KOPT-K1 (cell line): ENCODE results near the gene ARR3.
"Not testable (repeated sequence)": the region's sequence is repeated elsewhere in the genome, so short reads cannot be mapped to it uniquely, and the experiment has no call there.

ENCODE experiments used
- H3K27ac ChIP-seq: fragments of 200-600 bp; sonication (generic); 2 replicates; pipeline ENCODE4 v1.5.1; 2016; ENCODE audit warnings: antibody characterized with exemption, mild to moderate bottlenecking, low read depth, low read length; ENCODE audit not compliant: poor library complexity, severe bottlenecking
- H3K36me3 ChIP-seq: fragments of 200-600 bp; sonication (generic); 2 replicates; pipeline ENCODE4 v1.5.1; 2017; ENCODE audit warnings: antibody characterized with exemption, mild to moderate bottlenecking, low read length, moderate library complexity; ENCODE audit not compliant: insufficient read depth
- H3K9me3 ChIP-seq: fragments of 200-600 bp; sonication (generic); 2 replicates; pipeline ENCODE4 v1.5.1; 2017; ENCODE audit warnings: antibody characterized with exemption, low read length, mild to moderate bottlenecking; ENCODE audit not compliant: insufficient read depth, poor library complexity, severe bottlenecking

The ARR3 gene

DNA sequence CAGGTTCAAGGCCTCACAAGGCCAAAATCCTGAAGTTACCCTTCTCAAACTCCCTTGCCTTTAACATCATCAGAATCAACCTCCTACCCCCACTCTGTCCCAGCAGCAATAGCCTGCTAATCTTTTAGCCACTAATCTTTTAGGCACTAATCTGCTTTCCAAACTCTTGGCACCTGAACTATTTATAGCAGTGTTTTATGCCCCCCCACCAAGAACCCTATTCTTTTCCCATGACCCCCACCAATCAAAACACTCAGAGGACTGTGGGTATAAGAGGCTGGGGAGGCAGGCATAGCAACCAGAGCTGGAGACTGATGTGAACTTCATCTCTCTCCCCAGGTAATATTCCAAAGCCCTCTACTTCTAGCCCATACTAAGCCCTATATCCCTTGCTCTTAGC lies at the start of gene ARR3:
ARR3 (plus strand) TSS at position 301 of the 400 bp plus-strand sequence. CDS start 1,052 bp downstream, outside the sequence.
- no peaks in the 10 kb centered on the region for H3K36me3 ChIP-seq
- H3K27ac ChIP-seq = no peak within 1 kb of the TSS
- no peaks in the 10 kb centered on the region for H3K9me3 ChIP-seq

DNA sequence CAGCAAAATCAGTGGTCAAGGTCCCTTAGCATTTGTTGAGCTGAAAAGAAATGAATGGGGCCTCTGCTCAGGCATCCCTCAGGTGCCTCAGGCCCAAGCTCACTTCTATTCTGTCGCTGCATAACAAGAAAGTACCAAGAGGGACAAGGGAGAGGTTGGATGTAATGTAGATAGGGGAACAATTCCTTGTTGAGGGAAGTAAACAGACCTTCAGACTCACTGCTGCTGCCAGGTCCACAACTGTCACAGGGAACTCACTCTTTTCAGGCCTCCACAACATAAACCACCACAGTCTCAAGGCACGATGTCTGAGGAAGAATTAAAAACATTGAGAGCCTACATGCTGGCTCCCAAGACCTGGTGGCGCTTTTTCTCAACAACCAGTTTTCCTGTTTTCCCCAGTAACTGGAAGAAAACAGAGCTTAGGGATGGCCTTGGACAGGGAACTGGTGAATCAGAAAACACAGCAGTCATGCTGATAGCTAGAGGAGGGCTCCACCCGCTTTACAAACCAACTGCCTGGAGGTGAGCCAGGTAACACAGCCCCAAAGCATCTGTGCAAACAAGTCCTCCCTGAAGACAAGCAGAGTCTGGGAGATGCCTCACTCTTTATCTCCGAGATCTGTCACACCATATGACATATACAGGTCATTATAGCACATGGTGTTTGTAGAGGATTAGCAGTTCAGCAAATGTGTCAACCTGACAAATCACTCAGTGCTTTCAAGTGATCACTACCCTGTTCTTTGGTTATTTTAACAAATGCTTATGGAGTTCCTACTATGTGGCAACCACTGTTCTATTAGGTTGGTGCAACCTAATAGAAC lies 48.0 kb upstream of the ARR3 start:
- no peaks in the 10 kb centered on the region for H3K9me3 ChIP-seq
- H3K27ac ChIP-seq = no peak overlapping the region
- H3K36me3 ChIP-seq = no peaks in the 10 kb centered on the region

DNA sequence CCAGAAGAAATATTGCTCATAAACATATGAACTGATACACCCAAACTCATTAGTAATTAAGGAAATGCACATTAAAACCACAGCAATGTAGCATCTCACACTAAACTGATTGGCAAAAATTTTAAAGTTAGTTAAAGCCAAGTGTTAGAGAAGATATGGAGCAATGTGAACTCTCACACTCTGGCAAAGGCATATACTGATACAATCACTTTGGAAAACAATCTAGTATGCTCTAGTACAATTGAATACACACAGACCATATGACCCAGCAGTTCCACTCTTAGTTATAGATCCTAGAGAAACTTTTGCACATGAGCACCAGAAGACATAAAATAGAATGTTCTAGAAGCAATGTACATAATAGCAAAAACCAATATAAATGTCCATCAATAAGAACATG lies 42.1 kb upstream of the ARR3 start:
- H3K9me3 ChIP-seq = no peaks in the 10 kb centered on the region
- no peaks in the 10 kb centered on the region for H3K36me3 ChIP-seq
- H3K27ac ChIP-seq = no peak overlapping the region

DNA sequence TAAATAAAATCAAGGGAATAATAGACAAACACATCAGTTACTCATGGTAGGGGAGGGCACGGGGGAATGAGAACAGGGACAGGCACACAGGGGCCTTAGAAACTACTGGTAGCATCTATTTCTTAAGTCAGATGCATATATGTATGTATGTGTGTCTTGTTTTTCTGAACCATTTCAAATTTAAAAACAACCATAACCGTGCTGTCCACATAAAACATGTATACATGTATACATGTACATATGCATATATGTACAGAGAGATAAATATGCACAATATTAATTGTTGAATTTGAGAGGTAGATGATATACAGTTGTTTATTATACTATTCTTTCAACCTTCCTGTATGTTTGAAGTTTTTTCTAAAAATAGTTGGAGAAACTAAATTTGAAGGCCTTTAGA lies 41.4 kb upstream of the ARR3 start:
- Histone ChIP-seq H3K27ac (no peak overlapping the region), H3K36me3 (no peaks in the 10 kb centered on the region), H3K9me3 (no peaks in the 10 kb centered on the region)

DNA sequence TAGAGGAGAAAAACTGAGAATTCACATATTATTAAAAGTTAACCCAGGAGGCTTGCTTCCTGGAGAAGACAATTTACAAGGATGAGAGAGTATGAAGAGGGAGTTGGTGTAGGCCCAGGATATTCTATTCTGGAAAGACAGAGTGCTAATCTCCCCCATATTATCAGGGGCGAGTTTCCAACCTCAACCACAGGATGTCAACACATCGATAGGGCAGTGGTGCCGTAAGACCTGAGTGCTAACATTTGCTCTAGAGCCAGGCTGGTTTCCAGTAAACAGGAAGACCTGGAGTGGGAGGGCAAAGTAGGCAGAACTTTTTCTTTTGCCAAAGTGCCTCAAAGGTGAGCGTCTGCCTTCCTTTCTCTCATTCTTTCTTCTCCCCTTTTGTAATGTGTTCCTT lies 36.5 kb upstream of the ARR3 start:
- Histone ChIP-seq H3K36me3 (no peaks in the 10 kb centered on the region), H3K27ac (no peak overlapping the region), H3K9me3 (no peaks in the 10 kb centered on the region)

DNA sequence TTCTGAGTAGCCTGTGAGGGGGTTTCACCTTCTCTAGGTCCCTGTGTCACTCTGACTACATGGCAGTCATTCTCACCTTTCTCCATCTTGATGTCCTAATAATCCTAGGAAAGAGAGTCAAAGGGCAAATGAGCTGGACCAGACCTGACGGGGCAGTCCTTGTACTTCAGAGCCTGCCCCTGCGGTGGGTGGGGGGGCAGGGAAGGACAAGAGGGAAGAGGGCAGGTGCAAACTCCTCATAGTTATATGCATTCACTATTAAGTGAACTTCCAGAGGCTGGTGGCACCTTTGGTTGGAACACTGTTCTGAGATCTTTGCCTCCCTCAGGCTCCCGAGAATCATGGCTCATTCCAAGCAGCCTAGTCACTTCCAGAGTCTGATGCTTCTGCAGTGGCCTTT lies 33.8 kb upstream of the ARR3 start, which contains the start of gene AWAT1:
AWAT1 (plus strand) TSS at position 301 of the 400 bp plus-strand sequence; CDS start at position 342, 41 bp downstream.
- no peaks in the 10 kb centered on the region for H3K9me3 ChIP-seq
- H3K27ac ChIP-seq = no peak within 1 kb of the TSS
- no peaks in the 10 kb centered on the region for H3K36me3 ChIP-seq

DNA sequence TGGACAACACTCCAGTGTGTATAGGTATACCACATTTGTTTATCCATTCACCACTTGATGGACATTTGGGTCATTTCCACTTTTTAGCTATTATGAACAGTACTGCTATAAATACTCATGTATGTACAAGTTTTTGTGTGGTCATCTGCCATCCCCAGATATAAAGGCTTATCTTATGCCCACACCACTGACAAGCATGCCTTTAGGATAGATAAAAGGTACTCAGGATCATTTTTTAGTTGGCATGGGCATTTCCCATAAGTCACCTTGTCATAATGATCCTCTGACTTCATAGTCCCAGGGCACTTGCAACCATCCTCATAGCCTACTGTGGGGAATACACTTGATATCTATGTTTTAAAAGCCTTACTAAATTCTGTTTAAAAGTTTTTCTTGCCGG lies 27.4 kb upstream of the ARR3 start:
- no peak overlapping the region for H3K27ac ChIP-seq
- no peaks in the 10 kb centered on the region for H3K9me3 ChIP-seq
- H3K36me3 ChIP-seq = no peaks in the 10 kb centered on the region

DNA sequence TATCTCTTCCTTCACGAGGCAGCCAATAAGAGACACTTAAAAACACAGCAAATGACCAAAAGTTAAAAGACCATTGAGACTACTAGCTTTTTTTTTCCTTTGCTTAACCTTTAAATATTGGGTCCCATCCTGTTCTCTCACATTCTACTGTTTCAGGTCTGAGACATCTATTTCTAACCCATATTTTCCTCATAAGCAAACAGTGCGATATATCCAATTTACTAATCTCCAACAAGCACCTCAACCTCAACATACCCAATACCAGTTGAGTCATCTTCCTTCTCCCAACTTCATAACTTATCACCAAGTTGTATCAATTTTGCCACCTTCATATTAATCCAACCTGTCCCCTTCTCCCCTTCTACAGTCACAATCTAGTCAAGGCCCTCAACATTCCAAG lies 26.6 kb upstream of the ARR3 start:
- no peaks in the 10 kb centered on the region for H3K36me3 ChIP-seq
- no peaks in the 10 kb centered on the region for H3K9me3 ChIP-seq
- H3K27ac ChIP-seq = no peak overlapping the region

DNA sequence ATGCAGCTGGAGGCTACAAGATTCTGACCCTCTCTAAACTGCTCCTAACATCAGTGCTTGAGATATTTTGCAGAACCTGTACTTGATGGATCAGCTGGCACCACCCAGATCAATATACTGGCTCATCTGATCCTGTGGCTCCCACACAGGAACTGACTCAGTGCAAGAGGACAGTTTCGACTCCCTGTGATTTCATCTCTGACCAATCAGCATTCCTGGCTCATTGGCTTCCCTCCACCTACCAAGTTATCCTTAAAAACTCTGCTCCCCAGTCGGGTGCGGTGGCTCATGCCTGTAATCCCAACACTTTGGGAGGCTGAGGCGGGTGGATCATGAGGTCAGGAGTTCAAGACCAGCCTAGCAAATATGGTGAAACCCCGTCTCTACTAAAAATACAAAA lies 24.5 kb upstream of the ARR3 start:
- not testable (repeated sequence) for H3K27ac ChIP-seq, H3K36me3 ChIP-seq, H3K9me3 ChIP-seq

DNA sequence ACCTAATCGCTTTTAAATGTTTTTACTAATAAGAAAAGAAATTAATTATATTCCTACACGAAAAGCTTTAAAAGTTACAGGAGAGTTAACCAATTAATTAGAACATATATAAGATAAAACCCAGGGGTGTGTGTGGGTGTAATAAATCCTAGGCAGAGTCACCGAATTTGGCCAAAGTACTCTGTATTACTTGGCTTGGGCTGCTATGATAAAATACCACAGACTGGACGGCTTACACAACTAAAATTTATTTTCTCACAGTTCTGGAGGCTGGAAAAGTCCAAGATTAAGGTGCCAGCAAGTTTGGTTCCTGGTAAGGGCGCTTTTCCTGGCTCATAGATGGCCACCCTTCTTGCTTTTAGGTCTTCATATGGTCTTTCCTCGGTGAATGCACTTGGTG lies 23.3 kb upstream of the ARR3 start:
- Histone ChIP-seq H3K9me3 (no peaks in the 10 kb centered on the region), H3K27ac (no peak overlapping the region), H3K36me3 (no peaks in the 10 kb centered on the region)

DNA sequence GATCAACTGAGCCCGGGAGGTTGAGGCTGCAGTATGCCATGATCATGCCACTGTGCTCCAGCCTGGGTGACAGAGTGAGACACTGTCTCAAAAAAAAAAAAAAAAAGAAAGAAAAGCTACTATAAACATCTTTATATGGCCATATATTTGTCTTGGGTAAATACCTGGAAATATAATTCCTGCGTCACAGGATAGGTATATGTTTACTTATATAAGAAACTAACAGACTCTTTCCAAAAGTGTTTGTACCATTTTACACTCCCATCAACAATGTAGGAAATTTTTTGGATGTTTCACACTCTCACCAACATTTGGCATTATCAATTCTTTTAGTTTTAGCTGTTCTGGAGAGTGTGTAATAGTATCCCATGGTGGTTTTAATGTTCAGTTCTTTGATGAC lies 20.9 kb upstream of the ARR3 start:
- Histone ChIP-seq H3K27ac (no peak overlapping the region), H3K36me3 (no peaks in the 10 kb centered on the region), H3K9me3 (no peaks in the 10 kb centered on the region)

DNA sequence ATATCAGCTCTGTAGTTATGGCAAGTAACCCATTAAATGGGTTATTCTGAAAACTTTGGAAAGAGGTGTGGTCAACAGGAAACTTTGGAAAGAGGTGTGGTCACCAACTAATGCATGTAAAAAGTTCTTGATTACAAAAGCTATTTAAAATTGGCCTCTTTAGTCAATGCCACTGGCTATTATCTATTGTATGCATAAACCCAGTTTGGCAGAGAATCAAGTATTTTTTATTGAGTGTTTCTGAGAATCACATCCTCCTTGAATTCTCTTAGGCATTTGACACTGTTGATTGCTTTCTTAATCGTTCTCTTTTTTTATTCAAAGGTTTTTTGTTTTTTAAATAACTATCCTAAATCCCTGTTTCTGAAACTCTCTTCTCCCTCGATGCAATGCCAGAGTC lies 15.6 kb upstream of the ARR3 start:
- H3K27ac ChIP-seq = no peak overlapping the region
- no peaks in the 10 kb centered on the region for H3K36me3 ChIP-seq
- no peaks in the 10 kb centered on the region for H3K9me3 ChIP-seq

DNA sequence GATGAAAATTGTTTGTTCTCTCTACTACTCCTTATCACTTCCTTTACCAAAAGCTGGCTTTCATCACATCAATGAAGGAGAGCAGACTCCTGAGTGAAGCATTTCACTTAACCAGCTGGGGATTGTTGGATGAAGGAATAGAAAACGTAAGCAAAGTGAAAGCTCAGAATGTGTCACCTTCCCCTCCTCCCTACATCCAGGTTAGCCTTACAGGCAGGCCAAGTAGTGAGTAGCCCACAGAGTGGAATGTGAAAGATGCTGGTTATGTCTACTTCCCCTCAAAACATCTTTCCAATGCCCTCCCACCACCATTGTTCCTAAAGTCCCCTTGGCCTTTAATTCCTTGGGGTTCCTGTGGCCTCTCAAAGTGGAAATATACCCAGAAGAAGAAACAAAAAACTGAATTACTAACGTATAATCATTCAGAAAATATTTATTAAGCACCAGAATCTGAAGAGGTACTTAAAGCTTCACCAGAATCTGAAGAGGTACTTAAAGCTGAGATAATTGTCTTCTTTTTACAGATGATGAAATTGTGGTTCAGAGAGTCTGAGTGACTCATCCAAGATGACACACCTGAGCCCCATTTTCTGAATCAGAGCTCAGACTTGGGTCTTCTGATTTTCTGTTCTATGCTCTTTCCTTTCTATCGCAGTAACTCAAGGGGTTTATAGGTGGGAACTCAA lies 14.6 kb upstream of the ARR3 start:
- H3K27ac ChIP-seq = no peak overlapping the region
- H3K9me3 ChIP-seq = no peaks in the 10 kb centered on the region
- H3K36me3 ChIP-seq = no peaks in the 10 kb centered on the region

DNA sequence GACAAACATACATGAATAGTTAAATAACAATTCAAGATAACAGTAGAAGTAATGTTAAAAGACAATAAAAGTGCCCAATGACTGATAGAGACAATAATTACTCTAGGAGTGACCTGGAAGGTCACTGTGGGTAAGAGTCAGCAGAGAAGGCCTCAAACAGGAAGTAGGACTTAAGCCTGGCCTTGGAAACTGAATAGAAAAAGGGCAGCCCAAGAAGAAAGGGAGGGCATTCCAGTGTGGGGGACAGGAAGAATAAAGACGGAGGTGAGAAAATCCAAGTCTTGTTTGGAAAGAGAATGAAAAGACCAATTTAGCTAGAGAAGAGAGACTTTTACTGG lies 14.1 kb upstream of the ARR3 start:
- Histone ChIP-seq H3K36me3 (no peaks in the 10 kb centered on the region), H3K9me3 (no peaks in the 10 kb centered on the region), H3K27ac (no peak overlapping the region)

DNA sequence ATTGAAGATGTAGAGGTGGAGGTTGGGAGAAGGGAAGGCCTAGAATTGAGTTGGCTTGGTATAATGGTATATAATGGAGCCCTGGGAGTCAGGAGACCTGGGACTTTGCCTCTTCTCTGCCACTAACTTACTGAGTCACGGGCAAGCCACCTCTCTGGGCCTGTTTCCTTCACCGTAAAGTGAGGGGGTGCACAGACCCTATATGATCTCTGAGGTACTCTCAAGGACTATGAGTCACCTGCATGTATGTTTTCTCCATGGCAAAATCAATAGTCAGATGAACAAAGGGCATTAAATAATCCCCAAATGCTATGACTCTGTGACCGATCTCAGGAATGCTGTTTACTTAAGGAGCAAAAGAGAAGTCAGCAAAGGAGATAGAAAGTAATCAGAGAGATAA lies 13.2 kb upstream of the ARR3 start:
- no peak overlapping the region for H3K27ac ChIP-seq
- H3K36me3 ChIP-seq = no peaks in the 10 kb centered on the region
- no peaks in the 10 kb centered on the region for H3K9me3 ChIP-seq

DNA sequence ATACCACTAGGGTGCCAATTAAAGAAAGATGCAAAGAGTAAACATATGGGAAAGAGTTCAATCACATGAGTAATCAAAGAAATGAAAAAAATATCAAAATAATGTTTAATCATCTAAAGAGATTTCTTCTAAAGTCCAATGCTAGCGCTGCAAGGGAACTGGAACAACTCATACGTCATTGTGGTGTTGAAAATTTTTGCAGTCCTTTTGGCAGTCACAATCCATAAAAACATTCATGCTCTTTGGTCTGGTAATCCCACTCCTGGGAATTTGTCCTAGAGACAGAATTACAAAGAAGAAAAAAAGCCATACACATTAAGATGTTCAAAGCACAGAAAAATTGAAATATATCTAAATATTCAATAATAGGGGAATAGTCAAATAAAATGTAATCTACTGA lies 12.7 kb upstream of the ARR3 start:
- Histone ChIP-seq H3K36me3 (no peaks in the 10 kb centered on the region), H3K9me3 (no peaks in the 10 kb centered on the region), H3K27ac (no peak overlapping the region)
